Astrocyte of the cerebellum (primary cell): ENCODE data around the gene GBP2.

ENCODE experiments used
- DNase-seq: peaks from one replicate; pipeline ENCODE4 v3.0.0-alpha.2; 2011; ENCODE audit warnings: low read depth
- H3K4me3 ChIP-seq: 2 replicates; pipeline ENCODE4 v1.5.1; 2011; ENCODE audit warnings: mild to moderate bottlenecking, low read depth, low read length, moderate library complexity
- CTCF ChIP-seq: IDR thresholded peaks from 2 replicates; pipeline ENCODE4 v1.5.1; 2012; ENCODE audit warnings: low read length, low read depth, moderate library complexity, mild to moderate bottlenecking; ENCODE audit errors: missing control alignments
- in situ Hi-C: cut with HindIII; loops from 2 replicates; pipeline ENCODE4 v1.10.0; 2017; ENCODE audit warnings: low sequenced_read_pairs

GBP2 gene

GRCh38 chr1:89069951-89070350 is 56.0 kb downstream of the GBP2 start:
- H3K4me3 ChIP-seq, result no peak overlapping the region
- TF ChIP-seq CTCF, result no peak
- no peak for DNase-seq
- in situ Hi-C loops, result no loop called here

GRCh38 chr1:89068291-89068690 is 57.6 kb downstream of the GBP2 start:
- in situ Hi-C loops, result no loop called here

GRCh38 chr1:89065079-89065868 is 60.6 kb downstream of the GBP2 start, which contains the start of gene GBP1:
TSS of gene GBP1 (minus strand) at chr1:89065208. CDS start at chr1:89063234, 1,974 bp downstream.
- peak within 1 kb of the TSS; percentile 49 for H3K4me3 ChIP-seq
- TF ChIP-seq CTCF, result no peak
- in situ Hi-C loops, result no loop called here
- DNase-seq, result peak; percentile 81

More at GRCh38 chr1:89068291-89068690, 57.6 kb downstream of the GBP2 start:
- no peak overlapping the region for H3K4me3 ChIP-seq
- TF ChIP-seq CTCF, result no peak
- DNase-seq, result peak; percentile 35

- in situ Hi-C loops, result no loop called here
- peak overlapping the region; percentile 49 for H3K4me3 ChIP-seq
- DNase-seq, result no peak
- TF ChIP-seq CTCF, result no peak
These were observed 61.3 kb downstream of the GBP2 start for GRCh38 chr1:89064632-89065031.

GRCh38 chr1:89063094-89063493 is 62.8 kb downstream of the GBP2 start:
- no peak for TF ChIP-seq CTCF
- in situ Hi-C loops, result no loop called here
- no peak for DNase-seq
- peak overlapping the region; percentile 1 for H3K4me3 ChIP-seq

GRCh38 chr1:89060091-89060490 is 65.8 kb downstream of the GBP2 start:
- in situ Hi-C loops, result no loop called here
- H3K4me3 ChIP-seq, result no peak overlapping the region
- no peak for DNase-seq
- TF ChIP-seq CTCF, result no peak
